Measurements from ENCODE around the gene EWSR1.
A peak's percentile ranks its signal among the peaks of the same experiment; 100 is the strongest.
"Not testable (repeated sequence)": the region's sequence is repeated elsewhere in the genome, so short reads cannot be mapped to it uniquely, and the experiment has no call there.

The EWSR1 gene

GRCh38 chr22:29267858-29268510, at the start of gene EWSR1, which contains the start of gene RHBDD3:
EWSR1 (plus strand) TSS chr22:29268268; CDS start chr22:29268337, 69 bp downstream.
RHBDD3 (minus strand) TSS chr22:29267981; CDS start chr22:29265626, 2,355 bp downstream.
- peak; percentile 87 to 97 (median 92) for DNase-seq

- no peak for DNase-seq
Measured at GRCh38 chr22:29218758-29219408, 49.2 kb upstream of the EWSR1 start.

- DNase-seq: not testable (repeated sequence)
Measured at GRCh38 chr22:29219409-29219782, 48.7 kb upstream of the EWSR1 start.

- DNase-seq: no peak
Measured at GRCh38 chr22:29219881-29220670, 48.0 kb upstream of the EWSR1 start.

GRCh38 chr22:29224121-29224858, 43.8 kb upstream of the EWSR1 start:
- DNase-seq: no peak

GRCh38 chr22:29224859-29225410, 43.1 kb upstream of the EWSR1 start:
- DNase-seq: no peak

- no peak for DNase-seq
Measured at GRCh38 chr22:29225422-29226090, 42.5 kb upstream of the EWSR1 start.

- DNase-seq: no peak
Measured at GRCh38 chr22:29226351-29226981, 41.6 kb upstream of the EWSR1 start.

GRCh38 chr22:29230972-29231875, 36.8 kb upstream of the EWSR1 start:
- no peak for DNase-seq

- no peak for DNase-seq
Measured at GRCh38 chr22:29231971-29232959, 35.8 kb upstream of the EWSR1 start.

GRCh38 chr22:29233277-29233877, 34.7 kb upstream of the EWSR1 start:
- DNase-seq: no peak

- not testable (repeated sequence) for DNase-seq
Measured at GRCh38 chr22:29240481-29240880, 27.6 kb upstream of the EWSR1 start.

GRCh38 chr22:29243874-29244446, 24.1 kb upstream of the EWSR1 start:
- no peak for DNase-seq

- no peak for DNase-seq
Measured at GRCh38 chr22:29244785-29245625, 23.1 kb upstream of the EWSR1 start.

GRCh38 chr22:29245626-29246385, 22.3 kb upstream of the EWSR1 start:
- peak; percentile 17 to 45 (median 38) for DNase-seq

GRCh38 chr22:29247891-29248290, 20.2 kb upstream of the EWSR1 start:
- DNase-seq: not testable (repeated sequence)

GRCh38 chr22:29251265-29251664, 16.8 kb upstream of the EWSR1 start:
- no peak for DNase-seq
